Retinal pigment epithelial cell (primary cell): ENCODE data around the gene MCF2L.

ENCODE experiments used
- DNase-seq: peaks from one replicate; pipeline ENCODE4 v3.0.0-alpha.2; 2010; ENCODE audit warnings: low read depth
- H3K4me3 ChIP-seq: 2 replicates; pipeline ENCODE4 v1.5.1; 2011; ENCODE audit warnings: mild to moderate bottlenecking, low read length, control low read depth, moderate library complexity
- CTCF ChIP-seq: conservative IDR thresholded peaks from 2 replicates; pipeline ENCODE4 v1.5.1; 2011; ENCODE audit warnings: low read depth, low read length, control low read depth, inconsistent platforms

MCF2L gene

GRCh38 chr13:113116206-113116800, 147.3 kb downstream of the MCF2L start:
- no peak for DNase-seq
- TF ChIP-seq CTCF, result no peak
- no peak overlapping the region for H3K4me3 ChIP-seq

GRCh38 chr13:113116871-113117271, 147.9 kb downstream of the MCF2L start:
- DNase-seq, result no peak
- H3K4me3 ChIP-seq, result no peak overlapping the region
- no peak for TF ChIP-seq CTCF

GRCh38 chr13:113117335-113117872, 148.4 kb downstream of the MCF2L start:
- DNase-seq, result no peak
- TF ChIP-seq CTCF, result no peak
- H3K4me3 ChIP-seq, result no peak overlapping the region

- DNase-seq, result no peak
- H3K4me3 ChIP-seq, result no peak overlapping the region
- TF ChIP-seq CTCF, result no peak
Measured at GRCh38 chr13:113117911-113118260, 148.9 kb downstream of the MCF2L start.

GRCh38 chr13:113118261-113119021, 149.4 kb downstream of the MCF2L start:
- no peak overlapping the region for H3K4me3 ChIP-seq
- TF ChIP-seq CTCF, result no peak
- no peak for DNase-seq

- DNase-seq, result no peak
- H3K4me3 ChIP-seq, result no peak overlapping the region
- no peak for TF ChIP-seq CTCF
Measured at GRCh38 chr13:113119166-113119821, 150.3 kb downstream of the MCF2L start.

GRCh38 chr13:113119822-113120189, 150.8 kb downstream of the MCF2L start:
- no peak for DNase-seq
- TF ChIP-seq CTCF, result no peak
- no peak overlapping the region for H3K4me3 ChIP-seq
